Measurements from ENCODE around the gene CPA4.

The CPA4 gene

DNA sequence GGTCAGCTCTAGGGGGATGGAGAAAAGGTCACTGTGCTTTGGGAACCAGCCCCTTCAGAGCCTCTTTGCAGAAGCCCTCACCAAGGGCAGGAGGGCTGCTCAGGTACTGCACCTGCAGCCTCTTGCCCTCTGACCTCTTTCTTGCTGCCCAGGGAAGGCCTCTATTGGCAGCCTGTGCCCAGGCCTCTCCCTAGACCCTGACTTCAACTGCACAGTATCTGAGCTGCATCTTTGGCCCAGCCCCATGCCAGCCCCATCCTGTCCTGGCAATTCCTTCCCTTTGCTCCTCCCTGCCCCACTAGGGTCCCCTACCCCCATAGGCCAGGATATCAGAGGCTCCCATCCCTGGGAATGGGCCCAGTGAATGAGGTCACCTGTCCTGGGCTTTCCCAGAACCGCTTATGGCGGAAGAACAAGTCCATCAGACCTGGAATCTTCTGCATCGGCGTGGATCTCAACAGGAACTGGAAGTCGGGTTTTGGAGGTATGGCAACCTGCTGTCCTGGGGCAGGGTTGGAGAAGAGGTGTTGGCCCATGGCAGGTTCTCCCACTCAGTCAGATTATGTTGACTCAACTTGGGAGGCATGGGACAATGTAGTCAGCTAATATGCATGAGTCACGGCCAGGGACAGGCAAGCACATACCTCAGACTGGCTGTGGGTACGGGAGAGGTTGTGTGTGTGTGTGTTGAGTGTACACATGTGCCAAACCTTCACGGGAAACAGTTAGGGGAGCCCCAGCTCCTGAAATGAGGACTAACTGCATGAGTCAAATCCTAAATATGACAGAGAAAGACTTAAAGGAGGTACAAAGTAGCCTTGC, 70.3 kb downstream of the CPA4 start:
- TF ChIP-seq, protein P1, sequence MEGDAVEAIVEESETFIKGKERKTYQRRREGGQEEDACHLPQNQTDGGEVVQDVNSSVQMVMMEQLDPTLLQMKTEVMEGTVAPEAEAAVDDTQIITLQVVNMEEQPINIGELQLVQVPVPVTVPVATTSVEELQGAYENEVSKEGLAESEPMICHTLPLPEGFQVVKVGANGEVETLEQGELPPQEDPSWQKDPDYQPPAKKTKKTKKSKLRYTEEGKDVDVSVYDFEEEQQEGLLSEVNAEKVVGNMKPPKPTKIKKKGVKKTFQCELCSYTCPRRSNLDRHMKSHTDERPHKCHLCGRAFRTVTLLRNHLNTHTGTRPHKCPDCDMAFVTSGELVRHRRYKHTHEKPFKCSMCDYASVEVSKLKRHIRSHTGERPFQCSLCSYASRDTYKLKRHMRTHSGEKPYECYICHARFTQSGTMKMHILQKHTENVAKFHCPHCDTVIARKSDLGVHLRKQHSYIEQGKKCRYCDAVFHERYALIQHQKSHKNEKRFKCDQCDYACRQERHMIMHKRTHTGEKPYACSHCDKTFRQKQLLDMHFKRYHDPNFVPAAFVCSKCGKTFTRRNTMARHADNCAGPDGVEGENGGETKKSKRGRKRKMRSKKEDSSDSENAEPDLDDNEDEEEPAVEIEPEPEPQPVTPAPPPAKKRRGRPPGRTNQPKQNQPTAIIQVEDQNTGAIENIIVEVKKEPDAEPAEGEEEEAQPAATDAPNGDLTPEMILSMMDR (IDR thresholded peaks at IDR 0.05) = no peak

DNA sequence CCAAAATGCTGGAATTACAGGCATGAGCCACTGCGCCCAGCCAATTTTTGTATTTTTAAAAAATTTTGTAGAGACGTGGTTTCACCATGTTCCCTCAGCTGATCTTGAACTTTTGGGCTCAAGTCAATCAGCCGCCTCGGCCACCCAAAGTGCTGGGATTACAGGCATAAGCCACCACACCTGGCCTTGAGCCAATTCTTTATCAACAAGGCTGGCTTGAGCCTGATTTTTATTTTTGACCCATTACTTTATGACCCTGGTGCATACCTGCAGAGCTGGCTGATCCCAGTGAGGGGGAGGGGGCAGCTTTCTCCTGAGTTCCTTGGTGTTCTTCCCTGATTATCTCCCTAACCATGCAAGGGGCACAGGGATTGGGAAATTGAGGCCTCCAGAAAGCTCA, 71.5 kb downstream of the CPA4 start:
- TF ChIP-seq, protein P1 (IDR thresholded peaks at IDR 0.05) = no peak

DNA sequence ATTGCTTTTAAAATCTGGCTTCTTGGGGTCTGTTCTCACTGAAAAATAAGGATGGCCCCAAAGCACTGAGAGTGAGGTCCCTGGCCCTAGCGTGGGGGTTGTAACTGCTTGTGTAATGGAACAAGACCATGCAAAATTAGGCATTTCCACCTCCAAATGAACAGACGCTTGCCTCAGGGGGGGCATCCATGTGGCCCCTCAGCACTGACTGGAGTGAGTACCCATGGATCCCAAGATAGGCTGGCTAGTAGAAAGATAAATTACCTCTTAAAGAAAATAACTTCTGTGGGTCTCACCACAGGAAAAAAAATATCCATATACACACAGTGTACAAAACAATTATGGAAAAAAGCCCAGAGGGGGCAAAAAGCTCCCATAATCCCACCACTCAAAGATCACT, 72.1 kb downstream of the CPA4 start:
- TF ChIP-seq, protein P1 (IDR thresholded peaks at IDR 0.05) = no peak

DNA sequence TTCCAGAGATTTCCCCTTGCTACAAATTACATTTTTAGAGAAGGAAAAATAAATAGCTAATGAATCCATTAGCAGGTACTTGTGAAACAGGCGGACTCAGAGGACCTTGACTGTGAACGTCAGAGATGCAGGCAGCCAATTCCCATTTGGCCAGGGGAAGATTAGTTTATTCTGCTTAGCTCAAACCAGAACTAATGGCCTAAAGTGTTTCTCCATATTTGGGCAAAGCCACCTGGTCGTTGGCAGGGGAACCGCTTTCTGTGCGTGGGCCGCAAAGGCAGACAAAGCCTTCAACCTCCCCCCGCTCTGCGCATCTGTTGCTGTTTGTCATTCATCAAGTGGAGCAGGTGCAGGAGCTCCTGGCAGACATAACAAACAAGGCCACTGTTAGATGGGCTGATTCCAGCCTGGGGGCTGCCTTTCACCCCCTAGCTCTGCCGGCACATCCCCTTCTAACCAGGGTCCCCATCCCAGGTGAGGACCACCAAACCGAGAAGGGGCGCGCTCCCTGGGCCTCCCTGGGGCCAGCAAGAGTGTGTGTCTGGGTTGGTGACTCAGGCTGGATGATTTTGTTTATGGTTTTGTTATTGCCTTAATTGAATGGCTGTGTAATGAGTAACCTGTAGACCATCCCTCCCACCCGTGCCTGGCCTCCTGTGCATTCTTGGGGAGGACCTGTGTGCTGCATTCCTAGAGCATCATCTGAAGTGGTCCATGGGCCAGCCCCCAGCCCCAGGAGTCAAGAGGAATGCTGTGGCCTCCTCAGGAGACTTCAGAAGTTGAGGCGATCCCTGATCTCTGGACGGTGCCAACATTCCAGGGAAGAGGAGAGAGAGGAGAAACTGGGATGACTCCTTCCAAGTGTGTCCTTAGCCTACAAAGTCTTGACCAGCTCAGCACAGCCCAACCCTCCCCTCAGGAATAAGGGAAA, 72.8 kb downstream of the CPA4 start:
- TF ChIP-seq, protein P1 (IDR thresholded peaks at IDR 0.05) = no peak

- TF ChIP-seq, protein P1 (IDR thresholded peaks at IDR 0.05) = no peak
Measured at GRCh38 chr7:130366564-130366963, 73.6 kb downstream of the CPA4 start.

DNA sequence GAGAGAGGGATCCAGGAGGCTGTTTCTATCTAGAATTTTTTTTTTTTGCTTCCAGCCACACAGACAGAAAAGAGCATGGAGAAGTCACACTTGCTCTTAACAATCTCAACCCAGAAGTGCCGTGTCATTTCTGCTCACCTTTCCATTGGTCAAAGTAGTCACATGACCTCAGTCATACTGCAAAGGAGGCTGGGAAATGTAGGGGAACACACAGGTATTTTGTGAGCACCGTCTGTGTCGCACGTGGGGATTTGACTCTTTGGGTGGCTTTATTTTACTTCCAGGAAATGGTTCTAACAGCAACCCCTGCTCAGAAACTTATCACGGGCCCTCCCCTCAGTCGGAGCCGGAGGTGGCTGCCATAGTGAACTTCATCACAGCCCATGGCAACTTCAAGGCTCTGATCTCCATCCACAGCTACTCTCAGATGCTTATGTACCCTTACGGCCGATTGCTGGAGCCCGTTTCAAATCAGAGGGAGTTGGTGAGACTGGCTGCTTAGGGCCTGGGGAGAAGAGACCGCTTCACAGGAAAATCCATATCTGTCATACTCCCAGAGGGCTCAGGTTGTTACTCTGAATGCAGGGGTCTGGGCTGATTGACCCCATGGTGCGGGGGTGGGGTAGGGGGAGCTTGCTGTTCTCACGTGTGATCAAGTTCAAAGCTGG, 74.3 kb downstream of the CPA4 start:
- TF ChIP-seq, protein P1 (IDR thresholded peaks at IDR 0.05) = no peak

All from LNCAP (cell line).